ENCODE results near the gene GJD4.

DNA sequence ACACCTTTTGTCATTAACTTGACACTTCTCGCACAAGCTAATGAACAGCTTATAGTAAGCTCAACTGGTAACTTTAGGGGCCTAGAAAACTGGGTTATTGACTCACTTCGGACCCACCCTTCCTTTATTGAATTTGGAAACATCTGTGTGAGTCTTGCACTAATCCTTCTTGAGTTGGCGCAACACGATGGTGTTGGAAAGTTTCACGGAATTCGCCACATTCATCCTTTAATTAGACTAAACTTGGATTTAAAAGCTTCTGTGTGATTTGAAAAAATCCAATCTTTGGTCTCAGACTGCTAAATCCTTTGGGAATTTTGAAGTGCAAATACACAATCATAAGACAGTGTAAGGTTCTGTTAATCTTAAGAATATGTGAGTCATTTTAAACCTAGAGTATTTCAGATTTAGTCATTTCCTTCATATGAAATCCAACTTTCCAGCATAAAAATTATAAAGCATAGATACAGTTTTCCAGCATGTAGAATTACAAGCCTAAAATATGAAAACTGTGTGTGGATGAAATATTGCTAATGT is 21.9 kb downstream of the GJD4 start:
- TF ChIP-seq EZH2 (IDR thresholded peaks at IDR 0.05; ENCODE audit: low read depth, unreplicated experiment) (no peak), CTCF (conservative IDR thresholded peaks at IDR 0.05; ENCODE audit: low read depth in 2 of 2) (no peak)
